IMR-90 (cell line): Measurements from ENCODE around the gene PNCK. TPM values are rescaled to one million over a fixed set of nuclear protein-coding genes. Genes with fewer than 3 reads are reported as not detected.

ENCODE experiments used
- ATAC-seq: fragments of 200-7000 bp; cut with Tn5 transposase; 2 replicates; pipeline ENCODE4 v1.9.1; 2020; ENCODE audit warnings: low read depth, mild to moderate bottlenecking, moderate library complexity
- BruUV-seq: library from RNA; stranded (reverse); fragments of 400-500 nt; replicated peaks from 2 replicates; lab custom pipeline; 2021; lab: Mats Ljungman, UMichigan
- CTCF ChIA-PET: fragments of 300-600 bp; formaldehyde crosslinking; extraction: SDS; loops from one replicate; lab custom pipeline; 2021; ENCODE audit warnings: antibody characterized with exemption; lab: Yijun Ruan, JAX
- POLR2A ChIA-PET: fragments of 300-600 bp; sonication (Branson Sonifier 250); formaldehyde crosslinking; loops from one replicate; lab custom pipeline; 2022; ENCODE audit warnings: antibody characterized with exemption; ENCODE audit not compliant: unreplicated experiment; lab: Charles Lee
- DNase-seq: peaks from one replicate; pipeline ENCODE4 v3.0.0; 2013
- H2AFZ ChIP-seq: replicated peaks from 2 replicates; pipeline ENCODE3; 2013; ENCODE audit warnings: low read length, mild to moderate bottlenecking; ENCODE audit not compliant: poor library complexity
- H2AK5ac ChIP-seq: 2 replicates; pipeline ENCODE4 v1.6.1; 2013; ENCODE audit warnings: low read depth, low read length, inconsistent platforms
- H2AK9ac ChIP-seq: replicated peaks from 2 replicates; pipeline ENCODE3; 2013; ENCODE audit warnings: mild to moderate bottlenecking, low read depth, low read length, moderate library complexity; ENCODE audit not compliant: poor library complexity
- H2BK120ac ChIP-seq: 2 replicates; pipeline ENCODE4 v1.6.1; 2013; ENCODE audit warnings: low read depth, low read length, inconsistent platforms
- H2BK15ac ChIP-seq: 3 replicates; pipeline ENCODE4 v1.6.1; 2013; ENCODE audit warnings: low read depth, low read length, inconsistent platforms
- H2BK20ac ChIP-seq: 2 replicates; pipeline ENCODE4 v1.6.1; 2013; ENCODE audit warnings: low read depth, mild to moderate bottlenecking, inconsistent platforms, low read length, moderate library complexity
- H2BK5ac ChIP-seq: 2 replicates; pipeline ENCODE4 v1.6.1; 2013; ENCODE audit warnings: mild to moderate bottlenecking, low read depth, low read length, inconsistent platforms; ENCODE audit not compliant: poor library complexity, severe bottlenecking
- H3K14ac ChIP-seq: replicated peaks from 2 replicates; pipeline ENCODE4 v1.6.1; 2013; ENCODE audit warnings: low read depth, low read length, inconsistent platforms
- H3K18ac ChIP-seq: 2 replicates; pipeline ENCODE4 v1.6.1; 2013; ENCODE audit warnings: low read depth, low read length, control low read depth
- H3K23ac ChIP-seq: 2 replicates; pipeline ENCODE4 v1.6.1; 2013; ENCODE audit warnings: low read depth, low read length, inconsistent platforms
- H3K27ac ChIP-seq: 2 replicates; pipeline ENCODE4 v1.5.1; 2013; ENCODE audit warnings: mild to moderate bottlenecking, control low read depth, low read length; ENCODE audit not compliant: insufficient read depth
- H3K27me3 ChIP-seq: 2 replicates; pipeline ENCODE4 v1.6.1; 2013; ENCODE audit warnings: low read length; ENCODE audit not compliant: control insufficient read depth, insufficient read depth
- H3K36me3 ChIP-seq: 2 replicates; pipeline ENCODE4 v1.6.1; 2013; ENCODE audit warnings: low read length, mixed read lengths; ENCODE audit not compliant: control insufficient read depth, insufficient read depth
- H3K4ac ChIP-seq: 2 replicates; pipeline ENCODE4 v1.6.1; 2013; ENCODE audit warnings: low read depth, low read length, inconsistent platforms
- H3K4me1 ChIP-seq: 2 replicates; pipeline ENCODE4 v1.6.1; 2013; ENCODE audit warnings: low read length, mixed read lengths; ENCODE audit not compliant: control insufficient read depth, insufficient read depth
- H3K4me2 ChIP-seq: 2 replicates; pipeline ENCODE4 v1.6.1; 2013; ENCODE audit warnings: low read depth, mild to moderate bottlenecking, control low read depth, low read length, moderate library complexity
- H3K4me3 ChIP-seq: 2 replicates; pipeline ENCODE4 v1.5.1; 2013; ENCODE audit warnings: low read depth, mild to moderate bottlenecking, control low read depth, low read length, moderate library complexity; ENCODE audit not compliant: insufficient read depth
- H3K56ac ChIP-seq: 2 replicates; pipeline ENCODE4 v1.6.1; 2013; ENCODE audit warnings: low read length, inconsistent platforms; ENCODE audit not compliant: insufficient read depth; ENCODE audit errors: extremely low read depth
- H3K79me1 ChIP-seq, 2 experiments: 2 replicates each; pipeline ENCODE4 v1.6.1; 2013; ENCODE audit warnings: low read length in 2 of 2, inconsistent platforms in 1 of 2, low read depth in 1 of 2
- H3K9ac ChIP-seq: 2 replicates; pipeline ENCODE4 v1.6.1; 2013; ENCODE audit warnings: low read depth, low read length, control low read depth
- H3K9me1 ChIP-seq: 2 replicates; pipeline ENCODE4 v1.6.1; 2013; ENCODE audit warnings: low read length, inconsistent platforms; ENCODE audit not compliant: insufficient read depth
- H3K9me3 ChIP-seq: 2 replicates; pipeline ENCODE4 v1.6.1; 2013; ENCODE audit warnings: low read length; ENCODE audit not compliant: control insufficient read depth, insufficient read depth
- H4K20me1 ChIP-seq: 2 replicates; pipeline ENCODE4 v1.6.1; 2013; ENCODE audit warnings: low read length, inconsistent platforms; ENCODE audit not compliant: insufficient read depth
- H4K5ac ChIP-seq: 2 replicates; pipeline ENCODE4 v1.6.1; 2013; ENCODE audit warnings: mild to moderate bottlenecking, low read depth, low read length, control low read depth
- H4K8ac ChIP-seq, 2 experiments: 2 replicates each; pipeline ENCODE4 v1.6.1; 2013; ENCODE audit warnings: low read depth in 2 of 2, low read length in 2 of 2, control low read depth in 1 of 2, inconsistent platforms in 1 of 2
- H4K91ac ChIP-seq: 2 replicates; pipeline ENCODE4 v1.6.1; 2013; ENCODE audit warnings: low read depth, low read length, inconsistent platforms; ENCODE audit not compliant: insufficient read depth
- MAZ ChIP-seq: IDR thresholded peaks from 2 replicates; pipeline ENCODE4 v1.6.1; 2012; ENCODE audit warnings: low read depth, mild to moderate bottlenecking, low read length, improper control_type of control experiment, moderate library complexity, borderline replicate concordance
- MXI1 ChIP-seq: IDR thresholded peaks from 2 replicates; pipeline ENCODE4 v1.6.1; 2012; ENCODE audit warnings: low read depth, mild to moderate bottlenecking, low read length, moderate library complexity, borderline replicate concordance
- NFE2L2 ChIP-seq: fragments of 150-350 bp; IDR thresholded peaks from 2 replicates; pipeline ENCODE4 v1.6.1; 2016; ENCODE audit warnings: low read depth, mild to moderate bottlenecking, low read length
- RAD21 ChIP-seq: IDR thresholded peaks from 2 replicates; pipeline ENCODE4 v1.6.1; 2012; ENCODE audit warnings: low read length, improper control_type of control experiment
- RFX5 ChIP-seq: IDR thresholded peaks from 2 replicates; pipeline ENCODE4 v1.8.0; 2012; ENCODE audit warnings: low read depth, mild to moderate bottlenecking, low read length, moderate library complexity
- WGBS, 2 experiments: methylation state at CpG; one replicate each; pipeline versions ENCODE4 v1.1.5 to v1.1.7; 2013; ENCODE audit warnings: missing lambda C conversion rate in 2 of 2; ENCODE audit not compliant: insufficient read length in 1 of 2; ENCODE audit errors: extremely low coverage in 2 of 2; 5-methylcytosine and 5-hydroxymethylcytosine counted together
- dilution Hi-C: fragments of 300-500 bp; cut with HindIII; formaldehyde crosslinking; loops from one replicate; pipeline ENCODE4 v1.14.3; 2018; ENCODE audit warnings: low sequenced_read_pairs; ENCODE audit not compliant: unreplicated experiment
- in situ Hi-C: fragments of 300-500 bp; cut with MboI; formaldehyde crosslinking; loops from 3 replicates; pipeline ENCODE4 v1.14.3; 2019; ENCODE audit warnings: low sequenced_read_pairs, inconsistent platforms, mixed read lengths
- intact Hi-C: fragments of 100-400 bp; cut with micrococcal nuclease; formaldehyde crosslinking; loops from 2 replicates; pipeline ENCODE4 v1.10.0; 2022
- polyA plus RNA-seq, 3 experiments: library from polyadenylated mRNA; depleted of rRNA; stranded (reverse); fragments of >200 nt; gene quantifications; 2 replicates each; pipeline ENCODE4 v1.2.3, GENCODE V29; 2012; ENCODE audit warnings: low replicate concordance in 1 of 3
- total RNA-seq: library from RNA; depleted of rRNA; stranded (reverse); fragments of >200 nt; gene quantifications from 2 replicates; pipeline ENCODE4 v1.2.3, GENCODE V29; 2012
- TF ChIP-seq, protein P1 (sequence below): conservative IDR thresholded peaks from 2 replicates; pipeline ENCODE4 v1.5.1; 2012; ENCODE audit warnings: mild to moderate bottlenecking, low read depth, low read length, improper control_type of control experiment
- TF ChIP-seq, protein P2 (sequence below): fragments of 150-350 bp; IDR thresholded peaks from 2 replicates; pipeline ENCODE4 v1.6.1; 2016; ENCODE audit warnings: low read depth, mild to moderate bottlenecking, low read length, moderate library complexity, borderline replicate concordance

The PNCK gene
- total and polyA plus RNA-seq, 2 of the 4 experiments (the other 2 are of a cell fraction), result 0.18 to 0.22 TPM

DNA sequence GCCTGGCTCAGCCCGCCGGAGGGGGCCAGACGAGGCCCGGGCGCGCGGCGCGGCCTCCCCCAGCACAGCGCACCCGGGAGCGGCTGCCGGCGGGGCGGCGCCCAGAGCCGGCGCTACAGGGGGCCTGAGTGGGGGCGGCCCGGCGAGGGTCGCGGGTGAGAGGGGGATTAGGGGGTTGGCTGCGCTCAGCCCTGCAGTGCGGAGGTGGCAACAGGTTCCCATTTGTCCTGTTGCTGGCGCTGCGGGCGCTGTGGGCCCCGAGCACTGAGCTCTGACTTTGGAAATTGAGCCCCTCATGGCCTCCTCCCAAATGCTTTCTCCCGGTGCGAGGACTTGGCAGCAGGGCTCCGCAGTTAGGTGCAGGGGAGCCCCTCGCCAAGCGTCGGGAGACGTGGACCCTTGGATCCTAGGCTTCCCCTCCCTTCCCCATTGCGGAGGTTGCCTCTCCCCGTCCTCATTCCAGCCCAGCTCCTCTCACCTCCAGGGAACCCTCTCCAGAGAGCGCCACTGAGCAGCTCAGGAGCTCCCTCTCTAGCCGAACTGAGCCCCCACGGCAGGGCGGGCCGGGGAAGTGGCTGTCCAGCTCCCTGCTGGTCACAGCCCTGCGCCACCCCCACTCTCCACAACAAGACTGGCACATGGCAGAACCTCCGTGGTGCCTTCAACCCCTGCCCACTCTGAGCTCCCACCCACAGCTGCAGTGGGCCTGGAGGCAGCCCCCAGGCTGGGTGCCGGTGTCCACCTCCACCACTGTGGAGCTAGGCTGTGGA lies 29.1 kb downstream of the PNCK start (continued):
- TF ChIP-seq RFX5, result no peak

DNA sequence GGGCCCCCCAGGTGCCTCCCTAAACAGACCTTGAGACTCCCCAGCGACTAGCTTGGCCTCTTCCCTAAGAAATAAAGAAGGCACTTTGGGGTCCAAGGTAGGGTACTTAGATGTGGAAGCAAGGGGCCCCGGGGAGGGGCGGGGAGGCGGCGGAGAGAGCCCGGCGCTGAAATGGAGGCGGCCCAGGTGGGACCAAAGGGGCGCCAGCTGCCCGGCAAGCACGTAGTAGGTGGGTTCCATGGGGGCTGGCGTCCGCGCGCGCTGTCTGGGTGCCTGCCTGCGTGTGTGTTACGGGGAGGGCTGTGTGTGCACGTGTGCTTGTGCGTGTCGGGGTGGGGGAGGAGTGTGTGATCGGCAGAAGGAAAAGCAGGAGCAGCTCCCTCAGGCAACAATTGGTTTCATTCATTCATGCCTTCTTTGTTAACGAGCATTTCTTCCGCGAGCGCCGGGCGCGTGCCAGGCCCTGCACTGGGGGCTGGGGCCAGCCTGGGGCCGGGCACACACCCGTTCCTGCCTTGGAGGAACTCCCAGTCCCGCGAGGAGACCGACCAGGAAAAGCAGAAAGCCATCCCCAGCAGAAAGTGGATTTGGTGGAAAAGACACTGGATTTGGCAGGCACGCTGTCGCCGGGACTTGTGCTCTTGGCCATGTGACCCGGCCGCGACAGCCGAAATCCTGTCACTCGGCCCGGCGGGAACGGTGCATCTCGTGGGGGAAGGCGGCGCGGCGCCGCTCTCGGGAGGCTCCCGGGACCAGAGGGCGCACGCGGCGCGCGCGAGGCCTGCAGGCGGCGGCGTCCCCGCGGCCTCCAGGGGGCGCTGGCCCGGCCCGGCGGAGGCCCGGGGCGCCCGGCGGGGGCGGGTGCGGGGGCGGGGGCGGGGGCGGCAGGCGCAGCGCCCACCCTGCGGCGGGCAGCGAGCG lies 29.9 kb downstream of the PNCK start:
- no peak for TF ChIP-seq MXI1
- TF ChIP-seq NFE2L2, result no peak
- TF ChIP-seq MAZ, result no peak
- TF ChIP-seq, protein P1, sequence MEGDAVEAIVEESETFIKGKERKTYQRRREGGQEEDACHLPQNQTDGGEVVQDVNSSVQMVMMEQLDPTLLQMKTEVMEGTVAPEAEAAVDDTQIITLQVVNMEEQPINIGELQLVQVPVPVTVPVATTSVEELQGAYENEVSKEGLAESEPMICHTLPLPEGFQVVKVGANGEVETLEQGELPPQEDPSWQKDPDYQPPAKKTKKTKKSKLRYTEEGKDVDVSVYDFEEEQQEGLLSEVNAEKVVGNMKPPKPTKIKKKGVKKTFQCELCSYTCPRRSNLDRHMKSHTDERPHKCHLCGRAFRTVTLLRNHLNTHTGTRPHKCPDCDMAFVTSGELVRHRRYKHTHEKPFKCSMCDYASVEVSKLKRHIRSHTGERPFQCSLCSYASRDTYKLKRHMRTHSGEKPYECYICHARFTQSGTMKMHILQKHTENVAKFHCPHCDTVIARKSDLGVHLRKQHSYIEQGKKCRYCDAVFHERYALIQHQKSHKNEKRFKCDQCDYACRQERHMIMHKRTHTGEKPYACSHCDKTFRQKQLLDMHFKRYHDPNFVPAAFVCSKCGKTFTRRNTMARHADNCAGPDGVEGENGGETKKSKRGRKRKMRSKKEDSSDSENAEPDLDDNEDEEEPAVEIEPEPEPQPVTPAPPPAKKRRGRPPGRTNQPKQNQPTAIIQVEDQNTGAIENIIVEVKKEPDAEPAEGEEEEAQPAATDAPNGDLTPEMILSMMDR, result peak; percentile 33
- TF ChIP-seq RAD21, result no peak
- TF ChIP-seq, protein P2, sequence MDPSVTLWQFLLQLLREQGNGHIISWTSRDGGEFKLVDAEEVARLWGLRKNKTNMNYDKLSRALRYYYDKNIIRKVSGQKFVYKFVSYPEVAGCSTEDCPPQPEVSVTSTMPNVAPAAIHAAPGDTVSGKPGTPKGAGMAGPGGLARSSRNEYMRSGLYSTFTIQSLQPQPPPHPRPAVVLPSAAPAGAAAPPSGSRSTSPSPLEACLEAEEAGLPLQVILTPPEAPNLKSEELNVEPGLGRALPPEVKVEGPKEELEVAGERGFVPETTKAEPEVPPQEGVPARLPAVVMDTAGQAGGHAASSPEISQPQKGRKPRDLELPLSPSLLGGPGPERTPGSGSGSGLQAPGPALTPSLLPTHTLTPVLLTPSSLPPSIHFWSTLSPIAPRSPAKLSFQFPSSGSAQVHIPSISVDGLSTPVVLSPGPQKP, result no peak
- Histone ChIP-seq H3K4me1 (no peaks in the 10 kb centered on the region), H3K14ac (no peak overlapping the region), H3K4me2 (peak overlapping the region; percentile 66; the same call in 1 of the 2 replicates), H3K18ac (no peak overlapping the region), H3K4me3 (no peak overlapping the region), H4K91ac (no peak overlapping the region), H2BK15ac (no peak overlapping the region), H3K56ac (no peak overlapping the region), H2BK120ac (no peak overlapping the region), H2AK5ac (no peak overlapping the region), H3K9me1 (no peaks in the 10 kb centered on the region), H2BK20ac (no peak overlapping the region), H2BK5ac (no peak overlapping the region), H3K36me3 (no peaks in the 10 kb centered on the region), H3K27ac (no peak overlapping the region), H2AFZ (no peak overlapping the region), H3K79me1 (no peaks in the 10 kb centered on the region), H3K9me3 (peaks cover 4% of the 10 kb centered on the region; the same call in 1 of the 2 replicates), H3K9ac (no peak overlapping the region), H4K20me1 (no peaks in the 10 kb centered on the region), H4K8ac (no peak overlapping the region), H3K4ac (no peak overlapping the region), H3K27me3 (peaks cover 62% of the 10 kb centered on the region), H3K23ac (no peak overlapping the region), H4K5ac (no peak overlapping the region), H2AK9ac (no peak overlapping the region)
- DNase-seq, result no peak
- intact Hi-C loops, result loop anchor here (1.0 kb wide), 1 partner anchor 33 kb away; no protein-coding TSS in a partner anchor
- ChIA-PET CTCF (interaction anchor here (1.5 kb wide), 1 partner anchor 37 kb away, joined by 3 read pairs; no protein-coding TSS in a partner anchor), POLR2A (no interaction called here)
- 27% methylated on average over 17 of the region's 84 CpGs; no CpG with 5 or more reads in 1 of the 2 experiments for WGBS, 2 experiments
- BruUV-seq, result no TSS peak
- dilution Hi-C loops, result no loop called here
- ATAC-seq, result peak; percentile 58
- in situ Hi-C loops, result no loop called here
